GM23338 (cell line): Measurements from ENCODE around the gene DOCK6.

Experiments used
- POLR2AphosphoS5 ChIP-seq: IDR thresholded peaks from 2 replicates; pipeline ENCODE4 v1.6.1; 2016; ENCODE audit warnings: antibody characterized with exemption, low read depth
- REST ChIP-seq: IDR thresholded peaks from one replicate; pipeline ENCODE4 v1.6.1; 2018; ENCODE audit warnings: antibody characterized with exemption; ENCODE audit not compliant: unreplicated experiment
- STAT1 ChIP-seq: IDR thresholded peaks from one replicate; pipeline ENCODE4 v1.6.1; 2016; ENCODE audit warnings: antibody characterized with exemption; ENCODE audit not compliant: unreplicated experiment
- TF ChIP-seq, protein P1 (sequence below), 2 experiments: fragments of 200-600 bp in 1 of 2; sonication (generic) in 1 of 2; conservative IDR thresholded peaks; 2 replicates each; pipeline versions ENCODE4 v1.5.1 to v1.6.1; 2016 to 2017; ENCODE audit warnings: antibody characterized with exemption in 2 of 2, low read depth in 2 of 2, mild to moderate bottlenecking in 2 of 2, moderate library complexity in 1 of 2

DNA sequence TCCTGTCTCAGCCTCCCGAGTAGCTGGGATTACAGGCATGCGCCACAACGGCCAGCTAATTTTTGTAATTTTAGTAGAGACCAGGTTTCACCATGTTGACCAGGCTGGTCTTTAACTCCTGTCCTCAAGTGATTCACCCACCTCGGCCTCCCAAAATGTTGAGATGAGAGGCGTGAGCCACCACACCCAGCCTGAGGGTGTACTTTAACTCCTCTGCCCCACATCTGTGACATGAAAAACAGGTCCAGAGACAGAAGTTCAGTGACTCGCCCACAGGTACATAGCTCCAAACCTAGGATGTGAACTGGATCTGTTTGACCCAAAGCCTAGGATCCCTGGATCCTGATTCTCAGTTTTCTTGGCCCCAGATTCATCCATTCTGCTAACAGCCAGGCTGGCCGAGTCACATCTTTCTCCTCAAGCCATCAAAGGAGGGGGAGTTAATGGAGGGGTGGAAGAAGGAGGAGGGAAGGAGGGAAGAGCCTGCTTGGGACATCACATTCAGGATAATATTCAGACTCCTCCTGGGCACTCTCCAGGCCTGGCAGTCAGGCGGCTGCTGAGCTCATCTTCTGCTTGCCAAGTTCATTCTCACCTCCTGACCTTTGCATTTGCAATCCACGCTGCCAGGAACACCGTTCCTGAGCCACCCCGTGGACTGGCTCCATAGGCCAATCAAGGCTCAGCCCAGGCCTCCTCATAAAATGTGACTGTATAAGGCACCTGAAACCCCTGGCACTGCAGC, 109.8 kb downstream of the DOCK6 start:
- TF ChIP-seq REST (no peak), POLR2AphosphoS5 (no peak), STAT1 (no peak)
- TF ChIP-seq, protein P1, sequence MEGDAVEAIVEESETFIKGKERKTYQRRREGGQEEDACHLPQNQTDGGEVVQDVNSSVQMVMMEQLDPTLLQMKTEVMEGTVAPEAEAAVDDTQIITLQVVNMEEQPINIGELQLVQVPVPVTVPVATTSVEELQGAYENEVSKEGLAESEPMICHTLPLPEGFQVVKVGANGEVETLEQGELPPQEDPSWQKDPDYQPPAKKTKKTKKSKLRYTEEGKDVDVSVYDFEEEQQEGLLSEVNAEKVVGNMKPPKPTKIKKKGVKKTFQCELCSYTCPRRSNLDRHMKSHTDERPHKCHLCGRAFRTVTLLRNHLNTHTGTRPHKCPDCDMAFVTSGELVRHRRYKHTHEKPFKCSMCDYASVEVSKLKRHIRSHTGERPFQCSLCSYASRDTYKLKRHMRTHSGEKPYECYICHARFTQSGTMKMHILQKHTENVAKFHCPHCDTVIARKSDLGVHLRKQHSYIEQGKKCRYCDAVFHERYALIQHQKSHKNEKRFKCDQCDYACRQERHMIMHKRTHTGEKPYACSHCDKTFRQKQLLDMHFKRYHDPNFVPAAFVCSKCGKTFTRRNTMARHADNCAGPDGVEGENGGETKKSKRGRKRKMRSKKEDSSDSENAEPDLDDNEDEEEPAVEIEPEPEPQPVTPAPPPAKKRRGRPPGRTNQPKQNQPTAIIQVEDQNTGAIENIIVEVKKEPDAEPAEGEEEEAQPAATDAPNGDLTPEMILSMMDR (conservative IDR thresholded peaks at IDR 0.05; ENCODE audit: low read depth in 2 of 2): no peak
